GM12878 (cell line): ENCODE data around the gene PHAF1. TPM values are rescaled to one million over a fixed set of nuclear protein-coding genes. Genes with fewer than 3 reads are reported as not detected.
A peak's percentile ranks its signal among the peaks of the same experiment; 100 is the strongest.

Experiments
- ATAC-seq: fragments of 200-7000 bp; cut with Tn5 transposase; 3 replicates; pipeline ENCODE4 v1.9.1; 2020; ENCODE audit warnings: mild to moderate bottlenecking, moderate library complexity
- BruUV-seq: library from RNA; stranded (reverse); fragments of 400-500 nt; replicated peaks from 2 replicates; lab custom pipeline; 2021; lab: Mats Ljungman, UMichigan
- CTCF ChIA-PET: fragments of 300-600 bp; sonication (Branson Sonifier 250); formaldehyde crosslinking; extraction: SDS; loops from one replicate; lab custom pipeline; 2021; ENCODE audit warnings: inconsistent platforms; lab: Yijun Ruan, JAX
- POLR2A ChIA-PET: fragments of 350-600 bp; formaldehyde crosslinking; extraction: SDS; loops from one replicate; lab custom pipeline; 2021; ENCODE audit warnings: inconsistent platforms; lab: Charles Lee
- RAD21 ChIA-PET: fragments of 300-600 bp; sonication (Branson Sonifier 250); formaldehyde crosslinking; loops from one replicate; lab custom pipeline; 2023; ENCODE audit warnings: antibody characterized with exemption; ENCODE audit not compliant: unreplicated experiment; lab: Charles Lee
- SMC1A ChIA-PET: fragments of 300-600 bp; sonication (Branson Sonifier 250); formaldehyde crosslinking; loops from one replicate; lab custom pipeline; 2023; ENCODE audit not compliant: unreplicated experiment, uncharacterized antibody; lab: Charles Lee
- DNase-seq: peaks from one replicate; pipeline ENCODE4 v3.0.0-alpha.2; 2011; ENCODE audit warnings: low read depth, low spot score
- FAIRE-seq: peaks from 3 replicates; lab custom pipeline; 2011; peaks lifted over from hg19 to GRCh38; lab: Jason Lieb, UNC
- H2AFZ ChIP-seq: 2 replicates; pipeline ENCODE4 v1.6.0; 2011; ENCODE audit warnings: low read depth, low read length, control low read depth; ENCODE audit not compliant: control insufficient read depth
- H3K27ac ChIP-seq: 2 replicates; pipeline ENCODE4 v1.5.1; 2011; ENCODE audit warnings: control low read depth; ENCODE audit not compliant: control insufficient read depth, insufficient read depth
- H3K27me3 ChIP-seq, 2 experiments: replicated peaks in 1 of 2; 2 replicates each; pipeline versions ENCODE4 v1.6.0 to v1.6.1; 2011; ENCODE audit warnings: low read length in 1 of 2; ENCODE audit not compliant: control insufficient read depth in 2 of 2, insufficient read depth in 2 of 2
- H3K36me3 ChIP-seq, 2 experiments: 2 replicates each; pipeline ENCODE4 v1.5.1; 2011; ENCODE audit warnings: low read length in 1 of 2; ENCODE audit not compliant: control insufficient read depth in 2 of 2, insufficient read depth in 2 of 2
- H3K4me1 ChIP-seq: 2 replicates; pipeline ENCODE4 v1.6.1; 2011; ENCODE audit warnings: mild to moderate bottlenecking, low read length, moderate library complexity, mixed read lengths; ENCODE audit not compliant: control insufficient read depth, insufficient read depth
- H3K4me2 ChIP-seq: 2 replicates; pipeline ENCODE4 v1.6.0; 2011; ENCODE audit warnings: control low read depth; ENCODE audit not compliant: control insufficient read depth, insufficient read depth
- H3K4me3 ChIP-seq: fragments of 200-600 bp; sonication (generic); 2 replicates; pipeline ENCODE4 v1.5.1; 2016
- H3K79me2 ChIP-seq: 2 replicates; pipeline ENCODE4 v1.6.0; 2011; ENCODE audit warnings: low read length; ENCODE audit not compliant: control insufficient read depth, insufficient read depth
- H3K9ac ChIP-seq: 2 replicates; pipeline ENCODE4 v1.8.0; 2011; ENCODE audit warnings: low read length, control low read depth, mixed read lengths; ENCODE audit not compliant: control insufficient read depth, insufficient read depth
- H3K9me3 ChIP-seq: replicated peaks from 3 replicates; pipeline ENCODE4 v1.5.1; 2011; ENCODE audit warnings: mild to moderate bottlenecking, low read length; ENCODE audit not compliant: control insufficient read depth, insufficient read depth
- H4K20me1 ChIP-seq: 2 replicates; pipeline ENCODE4 v1.6.0; 2011; ENCODE audit not compliant: control insufficient read depth, insufficient read depth
- CBFB ChIP-seq: IDR thresholded peaks from 2 replicates; pipeline ENCODE4 v1.6.1; 2016; ENCODE audit warnings: antibody characterized with exemption, low read depth
- WGBS: methylation state at CpG from one replicate; pipeline ENCODE4 v1.1.6; 2016; ENCODE audit warnings: low lambda C conversion rate; ENCODE audit not compliant: insufficient replicate concordance, insufficient coverage; ENCODE audit errors: missing lambda C conversion rate; 5-methylcytosine and 5-hydroxymethylcytosine counted together
- in situ Hi-C: fragments of 300-500 bp; cut with MboI; formaldehyde crosslinking; loops from 9 replicates; pipeline ENCODE4 v1.14.3; 2018; ENCODE audit warnings: mixed read lengths
- intact Hi-C: fragments of 100-400 bp; cut with micrococcal nuclease; formaldehyde crosslinking; loops from one replicate; pipeline ENCODE4 v1.14.2; 2022; ENCODE audit not compliant: unreplicated experiment
- polyA plus RNA-seq, 11 experiments: library from polyadenylated mRNA; depleted of rRNA in 4 of 11; unstranded in 6 of 11; stranded (reverse) in 5 of 11; fragments of >200 nt; fragmentation: Nextera tagmentation in 4 of 11; fragmentation: Illumina TruSeq in 1 of 11; extraction: Ambion mirVana in 4 of 11; extraction: Trizol in 1 of 11; gene quantifications; 1 replicate in 1 of 11; 2 replicates in 10 of 11; pipeline versions ENCODE4 v1.2.1 to v1.2.3, GENCODE V29; 2011 to 2016; ENCODE audit warnings: inconsistent platforms in 2 of 11, missing spikeins in 2 of 11, low read depth in 1 of 11
- total RNA-seq, 4 experiments: library from RNA; depleted of rRNA in 3 of 4; stranded (reverse); fragments of >200 nt in 3 of 4; fragmentation: Illumina TruSeq in 1 of 4; extraction: Trizol in 1 of 4; gene quantifications; 2 replicates each; pipeline versions ENCODE4 v1.2.1 to v1.2.3, GENCODE V29; 2013 to 2021
- TF ChIP-seq, protein P1 (sequence below): IDR thresholded peaks from 2 replicates; pipeline ENCODE4 v1.6.1; 2012; ENCODE audit warnings: mild to moderate bottlenecking, low read depth, low read length

Gene PHAF1
- total and polyA plus RNA-seq, 10 of the 15 experiments (the other 5 are each of a cell fraction or from before 2014, with no cell fraction given), result 4.5 to 20.9 (median 14.9) TPM

DNA sequence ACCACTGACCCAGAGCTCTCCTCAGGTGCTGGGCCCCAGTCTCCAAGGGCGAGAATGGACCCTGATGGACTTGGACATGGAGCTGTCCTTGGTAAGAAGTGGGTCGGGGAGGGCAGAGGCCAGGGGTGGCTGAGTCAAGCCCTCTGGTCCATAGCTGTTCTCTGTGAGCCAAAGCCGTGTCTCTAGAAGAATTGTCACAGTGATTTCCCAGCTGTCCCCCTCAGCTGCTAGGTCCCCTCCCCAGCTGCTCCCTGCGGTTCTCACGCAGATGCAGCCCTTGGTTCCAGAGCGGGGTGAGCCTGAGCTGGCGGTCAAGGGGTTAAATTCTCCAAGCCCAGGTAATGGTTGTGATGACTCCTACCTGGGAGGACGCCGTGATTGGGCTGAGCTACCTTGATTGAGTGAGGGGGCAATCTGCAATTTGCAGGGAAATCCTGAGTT, 59.3 kb downstream of the PHAF1 start:
- no peak for FAIRE-seq
- in situ Hi-C loops, result no loop called here
- DNase-seq, result no peak
- TF ChIP-seq, protein P1, sequence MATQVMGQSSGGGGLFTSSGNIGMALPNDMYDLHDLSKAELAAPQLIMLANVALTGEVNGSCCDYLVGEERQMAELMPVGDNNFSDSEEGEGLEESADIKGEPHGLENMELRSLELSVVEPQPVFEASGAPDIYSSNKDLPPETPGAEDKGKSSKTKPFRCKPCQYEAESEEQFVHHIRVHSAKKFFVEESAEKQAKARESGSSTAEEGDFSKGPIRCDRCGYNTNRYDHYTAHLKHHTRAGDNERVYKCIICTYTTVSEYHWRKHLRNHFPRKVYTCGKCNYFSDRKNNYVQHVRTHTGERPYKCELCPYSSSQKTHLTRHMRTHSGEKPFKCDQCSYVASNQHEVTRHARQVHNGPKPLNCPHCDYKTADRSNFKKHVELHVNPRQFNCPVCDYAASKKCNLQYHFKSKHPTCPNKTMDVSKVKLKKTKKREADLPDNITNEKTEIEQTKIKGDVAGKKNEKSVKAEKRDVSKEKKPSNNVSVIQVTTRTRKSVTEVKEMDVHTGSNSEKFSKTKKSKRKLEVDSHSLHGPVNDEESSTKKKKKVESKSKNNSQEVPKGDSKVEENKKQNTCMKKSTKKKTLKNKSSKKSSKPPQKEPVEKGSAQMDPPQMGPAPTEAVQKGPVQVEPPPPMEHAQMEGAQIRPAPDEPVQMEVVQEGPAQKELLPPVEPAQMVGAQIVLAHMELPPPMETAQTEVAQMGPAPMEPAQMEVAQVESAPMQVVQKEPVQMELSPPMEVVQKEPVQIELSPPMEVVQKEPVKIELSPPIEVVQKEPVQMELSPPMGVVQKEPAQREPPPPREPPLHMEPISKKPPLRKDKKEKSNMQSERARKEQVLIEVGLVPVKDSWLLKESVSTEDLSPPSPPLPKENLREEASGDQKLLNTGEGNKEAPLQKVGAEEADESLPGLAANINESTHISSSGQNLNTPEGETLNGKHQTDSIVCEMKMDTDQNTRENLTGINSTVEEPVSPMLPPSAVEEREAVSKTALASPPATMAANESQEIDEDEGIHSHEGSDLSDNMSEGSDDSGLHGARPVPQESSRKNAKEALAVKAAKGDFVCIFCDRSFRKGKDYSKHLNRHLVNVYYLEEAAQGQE, result peak; percentile 38; the same call in 1 of the 2 replicates
- TF ChIP-seq CBFB, result no peak
- RAD21 ChIA-PET, result interaction anchor here (0.7 to 4.1 kb wide), 3 partner anchors 9 to 141 kb away, joined by 3 to 48 read pairs (median 3); partner anchors contain the start of genes FBXL8 and TRADD
- no peaks in the 10 kb centered on the region; the same call in 1 of the 2 replicates for H4K20me1 ChIP-seq
- WGBS, result 88% methylated on average over 9 of the region's 9 CpGs
- peaks cover 2 to 13% of the 10 kb centered on the region in 2 experiments for H3K27me3 ChIP-seq
- ATAC-seq, result no peak
- no peak overlapping the region for H2AFZ ChIP-seq
- no peak overlapping the region for H3K4me2 ChIP-seq
- no peak overlapping the region for H3K27ac ChIP-seq
- H3K9me3 ChIP-seq, result no peaks in the 10 kb centered on the region; the same call in 2 of the 3 replicates
- H3K36me3 ChIP-seq, result no peaks in the 10 kb centered on the region
- intact Hi-C loops, result no loop called here
- POLR2A ChIA-PET, result interaction anchor here (0.7 to 10.9 kb wide), 4 partner anchors 8 to 151 kb away, joined by 3 to 137 read pairs (median 8); partner anchors contain the start of genes FBXL8, HSF4 and TRADD
- no peaks in the 10 kb centered on the region for H3K79me2 ChIP-seq
- no peak overlapping the region for H3K9ac ChIP-seq
- peaks cover 42% of the 10 kb centered on the region for H3K4me1 ChIP-seq
- CTCF ChIA-PET, result interaction anchor here (0.7 to 5.4 kb wide), 11 partner anchors 10 to 209 kb away, joined by 3 to 60 read pairs (median 3); partner anchors contain the start of genes FBXL8 and TRADD
- no TSS peak for BruUV-seq
- SMC1A ChIA-PET, result interaction anchor here (1.0 to 4.1 kb wide), 4 partner anchors 9 to 215 kb away, joined by 3 to 48 read pairs (median 3); partner anchors contain the start of genes FBXL8 and TRADD
- H3K4me3 ChIP-seq, result no peak overlapping the region
